Heart left ventricle (tissue), 16 donors: Measurements from ENCODE around the gene TMEM80. TPM values are rescaled to one million over a fixed set of nuclear protein-coding genes. Genes with fewer than 3 reads are reported as not detected.

Experiments used
- ATAC-seq, 4 donors: fragments of 200-7000 bp; cut with Tn5 transposase; one replicate each; pipeline ENCODE4 v1.9.1; 2020 to 2022; ENCODE audit warnings: moderate library complexity in 4 of 4, mild to moderate bottlenecking in 3 of 4, moderate number of reproducible peaks in 1 of 4
- DNase-seq, 5 donors: peaks; one replicate each; pipeline ENCODE4 v3.0.0-alpha.2; 2020
- H3K27ac ChIP-seq, 12 donors: fragments of 200-600 bp; sonication (generic) in 4 of 12; one replicate each; pipeline versions ENCODE4 v1.5.0 to v1.8.0; 2016 to 2022; ENCODE audit warnings: mild to moderate bottlenecking in 2 of 12
- H3K27me3 ChIP-seq, 9 donors: fragments of 200-600 bp; sonication (generic) in 2 of 9; one replicate each; pipeline versions ENCODE4 v1.5.1 to v1.8.0; 2016 to 2022; ENCODE audit warnings: mild to moderate bottlenecking in 3 of 9
- H3K36me3 ChIP-seq, 9 donors: fragments of 200-600 bp; sonication (generic) in 2 of 9; one replicate each; pipeline versions ENCODE4 v1.5.0 to v1.8.0; 2018 to 2022; ENCODE audit warnings: mild to moderate bottlenecking in 2 of 9
- H3K4me1 ChIP-seq, 12 donors: fragments of 200-600 bp; sonication (generic) in 4 of 12; one replicate each; pipeline versions ENCODE4 v1.5.0 to v1.8.0; 2016 to 2022; ENCODE audit warnings: mild to moderate bottlenecking in 3 of 12
- H3K4me3 ChIP-seq, 12 donors: fragments of 200-600 bp; sonication (generic) in 4 of 12; one replicate each; pipeline versions ENCODE4 v1.5.0 to v1.8.0; 2017 to 2022; ENCODE audit warnings: mild to moderate bottlenecking in 9 of 12, moderate library complexity in 4 of 12
- H3K9me3 ChIP-seq, 12 donors: fragments of 200-600 bp; sonication (generic) in 4 of 12; one replicate each; pipeline versions ENCODE4 v1.5.0 to v1.8.0; 2016 to 2022; ENCODE audit warnings: mild to moderate bottlenecking in 1 of 12
- POLR2A ChIP-seq, 2 donors: fragments of 450-650 bp; IDR thresholded peaks; one replicate each; pipeline ENCODE4 v1.6.1; 2017; ENCODE audit warnings: antibody characterized with exemption in 2 of 2, mild to moderate bottlenecking in 2 of 2, moderate library complexity in 2 of 2
- WGBS, 4 donors: extraction: QIAGEN DNeasy Blood & Tissue Kit in 2 of 4; methylation state at CpG; one replicate each; pipeline versions ENCODE4 v1.1.5 to v1.1.7; 2013 to 2018; 5-methylcytosine and 5-hydroxymethylcytosine counted together
- intact Hi-C, 10 donors: fragments of 100-400 bp; cut with DNase I; formaldehyde crosslinking; loops; one replicate each; pipeline versions ENCODE4 v1.11.1 to v1.14.2; 2022
- polyA plus RNA-seq, 2 donors: library from polyadenylated mRNA; stranded (reverse); fragments of 200-250 nt; gene quantifications; one replicate each; pipeline ENCODE4 v1.2.3, GENCODE V29; 2013
- total RNA-seq, 9 donors: library from RNA; depleted of rRNA in 2 of 9; stranded (reverse); fragments of >200 nt in 2 of 9; fragmentation: NEBNext Ultra II Directional in 3 of 9; extraction: Animal tissue kit (Norgen Biotek cat#: 25700) in 3 of 9; gene quantifications; one replicate each; pipeline versions ENCODE4 v1.1.0 to v1.2.4, GENCODE V29; 2016 to 2023
- TF ChIP-seq, protein P1 (sequence below), 12 donors: fragments of 200-600 bp; sonication (generic) in 4 of 12; IDR thresholded peaks; one replicate each; pipeline versions ENCODE4 v1.5.0 to v1.8.0; 2018 to 2022; ENCODE audit warnings: antibody characterized with exemption in 12 of 12, mild to moderate bottlenecking in 5 of 12
- donor health status: ischemic (EF 13 %, LVEDD 7.1; RV severe dilation, severe dysfunction).
- donor health status: healthy with polysubstance abuse.
- donor health status: DM: no; HTN: yes; CAD: no.
- donor health status: DM: no; HTN: no; CAD: no.
- donor health status: ischemic (EF 25% LVEDD 6.9; RV normal size, moderate dysfunction).
- donor health status: ischemic (EF 25% LVEDD 5.7; RV mildly dilated, moderate dysfunction).
- donor health status: healthy.
- donor health status: DM: yes; HTN: yes; CAD: no.
- donor health status: ischemic (EF 35%, LVEDD 5.7; RV mildly dilated, moderate dysfunction).
- donor health status: nonischemic (EF 11% LVEDD 7.7; RV severe dilation, severe dysfunction).
- donor health status: DM: yes; HTN: yes; CAD: no.
- donor health status: PGD.
- donor health status: ischemic (EF 29% LVEDD 5.4; RV normal size, mild dysfunction).
- donor health status: nonischemic (EF 23%, LVEDD 6.1; RV moderate dilation, normal function).

TMEM80 gene
- total and polyA plus RNA-seq, 11 donors, result 8.0 to 18.2 (median 14.9) TPM

DNA sequence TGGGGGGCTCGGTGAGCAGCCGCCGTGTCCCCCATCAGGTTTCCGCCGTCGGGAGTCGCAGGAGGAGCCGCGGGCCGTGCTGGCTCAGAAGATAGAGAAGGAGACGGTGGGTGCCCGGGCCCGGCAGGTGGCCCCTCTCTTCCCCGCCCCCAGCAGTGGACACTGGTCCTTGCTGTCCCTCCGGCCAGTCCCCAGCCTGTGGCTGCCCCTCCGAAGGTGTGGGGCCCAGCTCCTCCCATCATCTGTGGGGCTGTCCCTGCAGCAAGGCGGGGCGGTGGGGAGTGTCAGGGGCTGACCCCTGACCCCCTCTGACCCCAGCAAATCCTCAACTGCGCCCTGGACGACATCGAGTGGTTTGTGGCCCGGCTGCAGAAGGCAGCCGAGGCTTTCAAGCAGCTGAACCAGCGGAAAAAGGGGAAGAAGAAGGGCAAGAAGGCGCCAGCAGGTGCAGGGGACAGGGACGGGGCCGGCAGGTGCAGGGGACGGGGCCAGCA is 25.7 kb downstream of the TMEM80 start:
- TF ChIP-seq, protein P1, sequence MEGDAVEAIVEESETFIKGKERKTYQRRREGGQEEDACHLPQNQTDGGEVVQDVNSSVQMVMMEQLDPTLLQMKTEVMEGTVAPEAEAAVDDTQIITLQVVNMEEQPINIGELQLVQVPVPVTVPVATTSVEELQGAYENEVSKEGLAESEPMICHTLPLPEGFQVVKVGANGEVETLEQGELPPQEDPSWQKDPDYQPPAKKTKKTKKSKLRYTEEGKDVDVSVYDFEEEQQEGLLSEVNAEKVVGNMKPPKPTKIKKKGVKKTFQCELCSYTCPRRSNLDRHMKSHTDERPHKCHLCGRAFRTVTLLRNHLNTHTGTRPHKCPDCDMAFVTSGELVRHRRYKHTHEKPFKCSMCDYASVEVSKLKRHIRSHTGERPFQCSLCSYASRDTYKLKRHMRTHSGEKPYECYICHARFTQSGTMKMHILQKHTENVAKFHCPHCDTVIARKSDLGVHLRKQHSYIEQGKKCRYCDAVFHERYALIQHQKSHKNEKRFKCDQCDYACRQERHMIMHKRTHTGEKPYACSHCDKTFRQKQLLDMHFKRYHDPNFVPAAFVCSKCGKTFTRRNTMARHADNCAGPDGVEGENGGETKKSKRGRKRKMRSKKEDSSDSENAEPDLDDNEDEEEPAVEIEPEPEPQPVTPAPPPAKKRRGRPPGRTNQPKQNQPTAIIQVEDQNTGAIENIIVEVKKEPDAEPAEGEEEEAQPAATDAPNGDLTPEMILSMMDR (IDR thresholded peaks at IDR 0.05), result no peak
- no peak for TF ChIP-seq POLR2A (IDR thresholded peaks at IDR 0.05)
- WGBS, 4 donors, result 23 to 38% (median 32%) methylated on average over 14 to 28 of the region's 28 CpGs
- Histone ChIP-seq H3K9me3 (no peaks in the 10 kb centered on the region), H3K4me1 (peaks cover 0 to 28% (median 12%) of the 10 kb centered on the region in 12 donors), H3K27me3 (peaks cover 35 to 68% (median 55%) of the 10 kb centered on the region in 9 donors), H3K27ac (no peak overlapping the region), H3K36me3 (no peaks in the 10 kb centered on the region), H3K4me3 (peak overlapping the region in 4 of 12 donors; percentile 2 to 34 (median 14))
- DNase-seq (peak in 1 of 5 donors; percentile 28), ATAC-seq (no peak)
- intact Hi-C loops, result loop anchor here in 5 of 10 donors (5.0 to 10.0 kb wide), 3 partner anchors 56 to 164 kb away; no protein-coding TSS in a partner anchor

DNA sequence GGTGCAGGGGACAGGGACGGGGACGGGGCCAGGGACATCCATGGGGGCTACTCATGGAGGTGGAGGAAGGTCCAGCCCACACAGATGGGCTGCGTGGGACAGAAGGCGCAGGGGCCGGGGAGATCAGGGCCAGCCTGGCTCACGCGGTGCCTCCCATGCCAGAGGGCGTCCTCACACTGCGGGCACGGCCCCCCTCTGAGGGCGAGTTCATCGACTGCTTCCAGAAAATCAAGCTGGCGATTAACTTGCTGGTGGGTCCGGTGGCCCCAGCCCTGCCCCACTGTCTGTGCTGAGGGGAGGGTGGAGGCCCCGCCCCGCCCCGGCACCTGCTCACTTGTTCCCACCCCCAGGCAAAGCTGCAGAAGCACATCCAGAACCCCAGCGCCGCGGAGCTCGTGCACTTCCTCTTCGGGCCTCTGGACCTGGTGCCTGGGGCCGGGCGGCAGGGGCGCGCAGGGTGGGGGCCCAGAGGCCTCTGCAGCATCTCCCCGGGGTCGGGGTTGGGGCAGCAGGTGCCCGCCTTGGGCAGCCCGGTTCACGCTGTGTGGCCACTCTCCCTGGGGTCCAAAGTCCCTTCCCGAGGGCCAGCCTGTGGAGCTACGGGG is 26.2 kb downstream of the TMEM80 start:
- H3K4me1 ChIP-seq, result peaks cover 0 to 33% (median 17%) of the 10 kb centered on the region in 12 donors
- ATAC-seq (no peak), DNase-seq (peak in 1 of 5 donors; percentile 28)
- no peaks in the 10 kb centered on the region for H3K36me3 ChIP-seq
- H3K9me3 ChIP-seq, result no peaks in the 10 kb centered on the region
- H3K27ac ChIP-seq, result no peak overlapping the region
- no peak for TF ChIP-seq POLR2A (IDR thresholded peaks at IDR 0.05)
- TF ChIP-seq, protein P1 (IDR thresholded peaks at IDR 0.05), result no peak
- 30 to 43% (median 37%) methylated on average over 14 to 33 of the region's 33 CpGs for WGBS, 4 donors
- intact Hi-C loops, result loop anchor here in 6 of 10 donors (2.0 to 10.0 kb wide), 5 partner anchors 57 to 167 kb away; no protein-coding TSS in a partner anchor
- peaks cover 40 to 72% (median 58%) of the 10 kb centered on the region in 9 donors for H3K27me3 ChIP-seq
- H3K4me3 ChIP-seq, result peak overlapping the region in 1 of 12 donors; percentile 28

DNA sequence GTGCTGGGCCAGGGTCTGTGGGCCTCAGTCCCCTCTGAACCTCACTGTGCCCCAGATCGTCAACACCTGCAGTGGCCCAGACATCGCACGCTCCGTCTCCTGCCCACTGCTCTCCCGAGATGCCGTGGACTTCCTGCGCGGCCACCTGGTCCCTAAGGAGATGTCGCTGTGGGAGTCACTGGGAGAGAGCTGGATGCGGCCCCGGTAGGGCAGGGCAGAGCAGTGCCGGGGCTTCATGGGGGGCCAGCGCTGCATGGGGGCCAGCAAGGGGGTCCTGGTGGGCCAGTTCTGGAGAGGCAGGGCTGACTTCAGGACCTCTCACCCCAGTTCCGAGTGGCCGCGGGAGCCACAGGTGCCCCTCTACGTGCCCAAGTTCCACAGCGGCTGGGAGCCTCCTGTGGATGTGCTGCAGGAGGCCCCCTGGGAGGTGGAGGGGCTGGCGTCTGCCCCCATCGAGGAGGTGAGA is 26.8 kb downstream of the TMEM80 start:
- 64 to 69% (median 68%) methylated on average over 10 to 20 of the region's 20 CpGs for WGBS, 4 donors
- peaks cover 0 to 35% (median 17%) of the 10 kb centered on the region in 12 donors for H3K4me1 ChIP-seq
- DNase-seq (peak in 1 of 5 donors; percentile 18), ATAC-seq (no peak)
- peaks cover 40 to 77% (median 58%) of the 10 kb centered on the region in 9 donors for H3K27me3 ChIP-seq
- H3K36me3 ChIP-seq, result no peaks in the 10 kb centered on the region
- H3K9me3 ChIP-seq, result no peaks in the 10 kb centered on the region
- intact Hi-C loops, result loop anchor here in 6 of 10 donors (2.0 to 10.0 kb wide), 5 partner anchors 58 to 168 kb away; no protein-coding TSS in a partner anchor
- H3K27ac ChIP-seq, result no peak overlapping the region
- no peak overlapping the region for H3K4me3 ChIP-seq
- TF ChIP-seq POLR2A (IDR thresholded peaks at IDR 0.05), result no peak
- TF ChIP-seq, protein P1 (IDR thresholded peaks at IDR 0.05), result no peak
